ENCODE data around the gene CIAPIN1. TPM values are rescaled to one million over a fixed set of nuclear protein-coding genes. Genes with fewer than 3 reads are reported as not detected.

CIAPIN1 gene
- total and polyA plus RNA-seq, 2 of the 8 experiments (the other 6 are each of a cell fraction or from before 2014, with no cell fraction given), result 76.8 to 83.6 TPM

DNA sequence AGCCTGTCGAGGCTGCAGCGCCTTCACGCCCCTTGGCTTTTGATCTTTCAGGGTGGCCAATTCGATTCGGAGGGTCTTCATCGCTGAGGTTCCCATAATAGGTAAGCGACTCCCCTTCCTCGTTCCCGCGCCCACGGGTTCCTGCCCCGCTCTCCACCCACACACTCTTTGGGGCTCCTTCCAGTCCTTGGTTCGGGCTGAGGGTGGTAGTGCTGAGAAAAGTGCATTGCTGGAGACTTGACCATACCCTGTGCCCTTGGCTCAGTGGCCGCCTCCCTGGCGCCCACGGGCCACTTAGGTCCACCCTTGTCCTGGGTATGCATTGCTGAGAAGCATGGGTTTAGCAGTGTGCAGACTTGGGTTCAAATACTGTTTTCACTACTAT, 15.8 kb upstream of the CIAPIN1 start:
- no peak overlapping the region for H2AFZ ChIP-seq (ENCODE audit: low read length)

More for the DNA sequence above, 15.8 kb upstream of the CIAPIN1 start:
- Histone ChIP-seq H3K4me1 (replicated peaks in 1 of 4; ENCODE audit: control insufficient read depth in 3 of 4, insufficient read depth in 4 of 4, low read length in 3 of 4) (no peaks in the 10 kb centered on the region; a peak in 2 of 7 replicates), H3K27ac (ENCODE audit: low read depth, low read length) (no peak overlapping the region), H4K91ac (replicated peaks; ENCODE audit: insufficient read length, low read length) (no peak overlapping the region), H3K9me3 (ENCODE audit: insufficient read depth in 2 of 2, low read depth in 1 of 2, low read length in 1 of 2) (no peaks in the 10 kb centered on the region), H3K9ac (replicated peaks in 1 of 4; ENCODE audit: extremely low read depth in 1 of 4, low read depth in 3 of 4, low read length in 3 of 4) (peak overlapping the region; percentile 58 to 77 (median 72)), H3K23ac (ENCODE audit: insufficient read length) (no peak overlapping the region), H2BK120ac (replicated peaks; ENCODE audit: low read depth, low read length) (no peak overlapping the region), H3K79me2 (ENCODE audit: control insufficient read depth in 1 of 2, insufficient read depth in 2 of 2, low read length in 2 of 2) (peaks cover 4 to 26% of the 10 kb centered on the region in 2 experiments; a peak in 3 of 4 replicates), H3K4me3 (ENCODE audit: extremely low read depth in 1 of 4, insufficient read depth in 2 of 4, low read depth in 3 of 4, low read length in 4 of 4) (peak overlapping the region; percentile 93 to 97 (median 96)), H3K23me2 (ENCODE audit: low read depth, low read length) (peaks cover 5% of the 10 kb centered on the region), H2AK5ac (ENCODE audit: low read depth, low read length) (no peak overlapping the region), H3K18ac (ENCODE audit: extremely low read depth, low read length) (no peak overlapping the region), H4K20me1 (replicated peaks in 1 of 2; ENCODE audit: control insufficient read depth in 1 of 2, insufficient read depth in 2 of 2, low read length in 2 of 2) (peaks cover 0 to 9% of the 10 kb centered on the region in 2 experiments), H3K36me3 (ENCODE audit: control insufficient read depth in 2 of 4, insufficient read depth in 4 of 4, low read length in 3 of 4) (peaks cover 7 to 50% (median 35%) of the 10 kb centered on the region in 4 experiments), H3K14ac (ENCODE audit: insufficient read length) (no peak overlapping the region), H2BK12ac (ENCODE audit: low read depth, low read length) (no peak overlapping the region), H3K79me1 (ENCODE audit: low read depth, low read length) (peaks cover 11% of the 10 kb centered on the region), H3K56ac (replicated peaks; ENCODE audit: insufficient read length, low read depth, low read length) (no peak overlapping the region), H4K8ac (ENCODE audit: extremely low read depth, insufficient read depth, low read length) (0 out of 2 replicates have a peak overlapping the region, but pooled peaks have one; percentile 7), H2BK15ac (ENCODE audit: low read length) (no peak overlapping the region), H3K4ac (replicated peaks; ENCODE audit: insufficient read length, low read depth, low read length) (no peak overlapping the region), H3K4me2 (ENCODE audit: insufficient read depth in 1 of 2, low read depth in 2 of 2, low read length in 2 of 2) (peak overlapping the region; percentile 88 to 96), H4K5ac (ENCODE audit: insufficient read length, low read depth, low read length) (peak overlapping the region; percentile 23), H3K27me3 (replicated peaks in 1 of 4; ENCODE audit: control insufficient read depth in 3 of 4, extremely low read depth in 1 of 4, insufficient read depth in 3 of 4, low read length in 3 of 4) (no peaks in the 10 kb centered on the region), H2BK20ac (ENCODE audit: low read length) (no peak overlapping the region), H2BK5ac (ENCODE audit: low read depth, low read length) (no peak overlapping the region)
- CTCF ChIA-PET (ENCODE audit: partially characterized antibody), result interaction anchor here (0.8 to 11.9 kb wide), 19 partner anchors 9 to 396 kb away, joined by 3 to 144 read pairs (median 4); no protein-coding TSS in a partner anchor
- TF ChIP-seq RNF2 (IDR thresholded peaks at IDR 0.05; ENCODE audit: borderline replicate concordance, low read depth, low read length, missing control alignments, poor library complexity, severe bottlenecking), result no peak
- TF ChIP-seq RBBP5 (IDR thresholded peaks at IDR 0.05; ENCODE audit: borderline replicate concordance, low read depth, low read length), result 0 out of 2 replicates have a peak, but pooled peaks have one; percentile 2
- peak; percentile 15 for TF ChIP-seq SAP30 (IDR thresholded peaks at IDR 0.05; ENCODE audit: insufficient read depth, insufficient replicate concordance, low read length)
- FAIRE-seq (no peak), DNase-seq (ENCODE audit: low read depth in 1 of 2, low spot score in 2 of 2) (no peak)
- POLR2A ChIA-PET (ENCODE audit: partially characterized antibody), result interaction anchor here (0.8 to 4.2 kb wide), 13 partner anchors 9 to 163 kb away, joined by 3 to 30 read pairs (median 4); partner anchors contain the start of genes CIAPIN1, COQ9 and DOK4
- WGBS, 2 experiments (ENCODE audit: extremely low coverage in 1 of 2, insufficient coverage in 1 of 2, insufficient read length in 1 of 2, insufficient replicate concordance in 2 of 2, low coverage in 1 of 2, low lambda C conversion rate in 2 of 2, missing lambda C conversion rate in 1 of 2), result 2% methylated on average over 13 of the region's 16 CpGs; no CpG with 5 or more reads in 1 of the 2 experiments

Data from H1 (cell line).